MCF 10A (cell line): ENCODE data around the gene GLIS2. TPM values are rescaled to one million over a fixed set of nuclear protein-coding genes. Genes with fewer than 3 reads are reported as not detected.

ENCODE experiments used
- BruUV-seq: library from RNA; stranded (reverse); fragments of 400-500 nt; replicated peaks from 2 replicates; lab custom pipeline; 2021; lab: Mats Ljungman, UMichigan
- CTCF ChIA-PET: fragments of 300-600 bp; sonication (Branson Sonifier 250); formaldehyde crosslinking; extraction: SDS; loops from one replicate; lab custom pipeline; 2021; ENCODE audit warnings: antibody characterized with exemption, inconsistent platforms; lab: Yijun Ruan, JAX
- POLR2A ChIA-PET: fragments of 300-600, 350-650 bp; sonication (Branson Sonifier 250); formaldehyde crosslinking; extraction: SDS; loops from one replicate; lab custom pipeline; 2020; ENCODE audit warnings: antibody characterized with exemption, inconsistent platforms; lab: Yijun Ruan, JAX
- DNase-seq: peaks from one replicate; pipeline ENCODE4 v3.0.0-alpha.2; 2018; ENCODE audit not compliant: unreplicated experiment
- H3K27ac Mint-ChIP-seq: one replicate; pipeline ENCODE4 v1.8.0; 2022; ENCODE audit warnings: mild to moderate bottlenecking, low read depth, mixed read lengths; ENCODE audit not compliant: unreplicated experiment
- H3K27me3 Mint-ChIP-seq: one replicate; pipeline ENCODE4 v1.8.0; 2022; ENCODE audit warnings: mixed read lengths; ENCODE audit not compliant: insufficient read depth, unreplicated experiment
- H3K36me3 Mint-ChIP-seq: one replicate; pipeline ENCODE4 v1.8.0; 2022; ENCODE audit warnings: mild to moderate bottlenecking, moderate library complexity, mixed read lengths; ENCODE audit not compliant: insufficient read depth, unreplicated experiment
- H3K4me1 Mint-ChIP-seq: one replicate; pipeline ENCODE4 v1.8.0; 2022; ENCODE audit warnings: mixed read lengths; ENCODE audit not compliant: insufficient read depth, unreplicated experiment
- H3K4me3 Mint-ChIP-seq: one replicate; pipeline ENCODE4 v1.8.0; 2022; ENCODE audit warnings: mild to moderate bottlenecking, moderate library complexity, mixed read lengths; ENCODE audit not compliant: unreplicated experiment
- H3K9me3 Mint-ChIP-seq: one replicate; pipeline ENCODE4 v1.8.0; 2022; ENCODE audit warnings: mixed read lengths; ENCODE audit not compliant: unreplicated experiment
- CTCF ChIP-seq: fragments of 200-600 bp; IDR thresholded peaks from one replicate; pipeline ENCODE4 v1.8.0; 2022; ENCODE audit warnings: antibody characterized with exemption, mild to moderate bottlenecking; ENCODE audit not compliant: unreplicated experiment
- intact Hi-C: fragments of 100-400 bp; cut with micrococcal nuclease; formaldehyde crosslinking; loops from 2 replicates; pipeline ENCODE4 v1.14.1; 2022
- total RNA-seq: library from RNA; stranded (reverse); gene quantifications from 2 replicates; pipeline ENCODE4 v1.2.3, GENCODE V29; 2022

The GLIS2 gene
- total RNA-seq, 1 experiment from 2014 or later = 14.7 TPM

- Mint-ChIP-seq H3K27me3 (no peaks in the 10 kb centered on the region), H3K4me1 (peaks cover 26% of the 10 kb centered on the region), H3K36me3 (peaks cover 3% of the 10 kb centered on the region), H3K4me3 (no peak overlapping the region), H3K9me3 (no peaks in the 10 kb centered on the region), H3K27ac (no peak overlapping the region)
- intact Hi-C loops = no loop called here
- POLR2A ChIA-PET = interaction anchor here (0.7 to 1.2 kb wide), 2 partner anchors 17 to 568 kb away, joined by 3 to 4 read pairs; no protein-coding TSS in a partner anchor
- CTCF ChIA-PET = interaction anchor here (0.7 to 5.0 kb wide), 6 partner anchors 10 to 32 kb away, joined by 3 to 47 read pairs (median 6); no protein-coding TSS in a partner anchor
- no TSS peak for BruUV-seq
- peak; percentile 42 for DNase-seq
- no peak for TF ChIP-seq CTCF
Observed at GRCh38 chr16:4375717-4376116, 59.9 kb downstream of the GLIS2 start.

DNA sequence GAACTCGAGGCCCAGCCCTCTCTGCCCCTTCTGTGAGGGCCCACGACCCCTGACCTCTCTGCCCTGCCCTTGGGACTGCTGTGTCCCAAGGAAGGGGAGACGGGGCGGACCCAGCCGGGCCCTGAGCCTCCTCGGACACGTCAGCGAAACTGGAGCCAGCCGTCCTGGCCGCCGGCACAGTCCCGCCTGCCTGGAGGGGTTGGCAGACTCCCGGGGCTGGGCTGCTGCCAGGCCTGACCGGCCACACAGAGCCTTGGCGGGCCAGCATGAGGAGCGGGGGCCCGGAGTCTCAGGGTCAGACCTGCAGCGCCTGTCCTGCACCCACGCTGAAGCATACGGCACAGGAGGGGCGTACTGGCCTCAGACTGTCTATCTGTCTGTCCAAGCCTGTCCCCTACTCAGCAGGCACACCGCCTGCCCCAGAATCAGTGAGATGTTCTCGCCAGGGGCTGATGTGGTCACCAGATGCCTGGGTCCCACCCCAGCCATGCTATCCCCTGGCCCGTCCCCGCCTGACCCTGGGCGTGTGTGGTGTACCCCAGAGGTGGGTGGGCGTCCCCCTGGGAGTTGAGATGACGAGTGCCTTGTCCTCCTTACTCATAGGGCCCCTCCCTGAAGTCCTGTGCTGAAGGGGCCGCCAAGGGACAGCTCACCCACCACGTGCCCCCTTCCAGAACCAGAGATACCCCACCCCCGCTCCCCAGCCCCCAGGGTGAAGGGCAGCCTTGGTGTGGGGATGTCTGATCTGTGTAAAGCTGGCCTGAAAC lies 60.4 kb downstream of the GLIS2 start:
- no peak for TF ChIP-seq CTCF
- Mint-ChIP-seq H3K9me3 (no peaks in the 10 kb centered on the region), H3K36me3 (peaks cover 6% of the 10 kb centered on the region), H3K27me3 (no peaks in the 10 kb centered on the region), H3K4me1 (peaks cover 26% of the 10 kb centered on the region), H3K4me3 (no peak overlapping the region), H3K27ac (no peak overlapping the region)
- no TSS peak for BruUV-seq
- ChIA-PET CTCF (interaction anchor here (0.7 to 5.0 kb wide), 4 partner anchors 12 to 32 kb away, joined by 3 to 47 read pairs (median 13); no protein-coding TSS in a partner anchor), POLR2A (interaction anchor here (0.7 kb wide), 1 partner anchor 567 kb away, joined by 4 read pairs; no protein-coding TSS in a partner anchor)
- intact Hi-C loops = no loop called here
- peak; percentile 65 for DNase-seq

DNA sequence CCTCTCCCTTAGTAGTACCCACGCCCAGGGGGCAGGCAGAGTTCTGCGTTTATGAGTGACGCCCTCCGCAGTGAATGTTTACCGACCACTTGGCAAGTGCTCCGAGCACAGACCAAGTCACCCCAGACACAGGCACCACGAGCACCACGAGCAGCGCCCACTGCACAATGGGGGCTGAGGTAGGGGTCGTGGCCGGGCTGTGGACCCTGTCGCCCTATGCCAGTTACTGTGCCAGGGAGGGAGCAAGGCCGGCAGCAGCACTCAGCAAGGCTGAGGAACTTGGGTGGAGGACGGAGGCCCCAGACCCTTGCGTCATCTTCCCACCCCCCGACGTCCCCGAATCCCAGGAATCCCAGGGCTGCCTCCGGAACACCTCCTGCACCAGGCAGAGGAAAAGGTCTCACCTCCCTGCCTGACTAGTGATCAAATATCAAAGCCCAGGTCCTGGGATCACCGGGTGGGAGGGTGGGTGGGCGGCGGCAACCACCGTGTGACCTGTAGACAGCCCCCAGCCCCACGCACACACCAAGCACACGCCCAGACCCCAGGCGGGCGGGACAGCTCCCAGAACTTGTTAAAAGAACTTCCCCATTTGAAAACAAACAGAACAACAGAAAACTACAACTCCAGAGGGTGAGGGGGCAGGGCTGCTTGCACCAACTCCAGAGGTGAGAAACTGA lies 61.2 kb downstream of the GLIS2 start:
- intact Hi-C loops = no loop called here
- no TSS peak for BruUV-seq

More for the DNA sequence above, 61.2 kb downstream of the GLIS2 start:
- peaks cover 26% of the 10 kb centered on the region for H3K4me1 Mint-ChIP-seq
- peaks cover 6% of the 10 kb centered on the region for H3K36me3 Mint-ChIP-seq
- ChIA-PET POLR2A (interaction anchor here (1.1 to 1.2 kb wide), 2 partner anchors 8 to 18 kb away, joined by 4 read pairs; no protein-coding TSS in a partner anchor), CTCF (interaction anchor here (1.3 to 5.0 kb wide), 3 partner anchors 18 to 26 kb away, joined by 3 to 22 read pairs (median 17); no protein-coding TSS in a partner anchor)
- H3K9me3 Mint-ChIP-seq = no peaks in the 10 kb centered on the region
- H3K27me3 Mint-ChIP-seq = no peaks in the 10 kb centered on the region
- H3K27ac Mint-ChIP-seq = no peak overlapping the region
- DNase-seq = no peak
- no peak overlapping the region for H3K4me3 Mint-ChIP-seq
- TF ChIP-seq CTCF = no peak
